Gastroesophageal sphincter (tissue), 3 donors: ENCODE results near the gene POLR2L.

Source experiments
- CTCF ChIP-seq, 4 experiments: fragments of 200-600 bp in 2 of 4; fragments of 450-650 bp in 2 of 4; sonication (generic) in 1 of 4; IDR thresholded peaks; one replicate each; pipeline ENCODE4 v1.5.1; 2017 to 2019; ENCODE audit warnings: antibody characterized with exemption in 4 of 4, mild to moderate bottlenecking in 2 of 4, moderate library complexity in 2 of 4
- POLR2A ChIP-seq, 2 donors: fragments of 450-650 bp; IDR thresholded peaks; one replicate each; pipeline ENCODE4 v1.6.1; 2017; ENCODE audit warnings: antibody characterized with exemption in 2 of 2, mild to moderate bottlenecking in 2 of 2, moderate library complexity in 1 of 2
- POLR2AphosphoS5 ChIP-seq: sonication (generic); formaldehyde crosslinking; IDR thresholded peaks from one replicate; pipeline ENCODE4 v1.6.1; 2017; ENCODE audit warnings: antibody characterized with exemption

- no peak for TF ChIP-seq CTCF (IDR thresholded peaks at IDR 0.05)
- TF ChIP-seq POLR2AphosphoS5, result no peak
- no peak for TF ChIP-seq POLR2A (IDR thresholded peaks at IDR 0.05)
Measured at GRCh38 chr11:824292-824880, 17.9 kb downstream of the POLR2L start.
